ENCODE results near the gene CCDC88B. TPM values are rescaled to one million over a fixed set of nuclear protein-coding genes. Genes with fewer than 3 reads are reported as not detected.

CCDC88B gene
- total RNA-seq, 1 donor from 2014 or later: 0.79 TPM

DNA sequence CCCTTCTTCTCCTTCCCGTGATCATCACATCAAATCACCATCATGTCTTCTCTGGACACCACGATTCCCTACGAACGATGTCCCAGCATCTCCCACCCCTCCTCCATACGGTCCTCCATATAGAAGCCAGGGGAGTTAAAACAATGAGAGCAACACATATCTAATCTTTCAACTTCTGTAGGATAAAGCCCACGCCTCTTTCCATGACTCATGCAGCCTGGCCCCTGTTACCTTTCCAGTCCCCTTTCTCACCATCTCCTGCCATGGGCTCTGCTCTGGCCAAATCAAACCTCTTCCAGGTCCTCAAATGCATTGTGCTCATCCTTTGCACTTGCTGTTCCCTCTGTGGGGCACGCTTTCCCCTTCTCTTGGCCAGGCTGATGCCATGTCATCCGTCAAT lies 42.6 kb downstream of the CCDC88B start:
- DNase-seq (ENCODE audit: low read depth in 2 of 2): no peak

DNA sequence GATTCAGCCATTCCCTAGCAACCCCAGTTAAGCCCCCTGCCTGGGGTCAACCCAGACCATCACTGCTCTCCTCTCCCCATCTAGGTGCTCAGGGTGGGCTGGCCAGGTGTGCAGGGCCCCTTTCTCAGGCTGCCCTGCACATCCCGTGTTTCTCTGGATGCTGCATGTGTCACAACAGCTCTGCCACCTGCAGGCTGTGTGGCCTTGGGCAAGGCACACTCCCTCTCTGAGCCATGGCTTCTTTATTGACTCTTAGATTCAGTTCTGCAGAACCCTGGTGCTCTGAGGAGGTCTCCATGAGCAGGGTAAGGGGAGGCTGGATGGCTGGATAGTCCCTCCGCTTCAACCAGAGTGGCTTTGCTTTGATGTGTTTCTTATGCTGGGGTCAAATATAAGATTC lies 43.6 kb downstream of the CCDC88B start:
- no peak for DNase-seq (ENCODE audit: low read depth in 2 of 2)

DNA sequence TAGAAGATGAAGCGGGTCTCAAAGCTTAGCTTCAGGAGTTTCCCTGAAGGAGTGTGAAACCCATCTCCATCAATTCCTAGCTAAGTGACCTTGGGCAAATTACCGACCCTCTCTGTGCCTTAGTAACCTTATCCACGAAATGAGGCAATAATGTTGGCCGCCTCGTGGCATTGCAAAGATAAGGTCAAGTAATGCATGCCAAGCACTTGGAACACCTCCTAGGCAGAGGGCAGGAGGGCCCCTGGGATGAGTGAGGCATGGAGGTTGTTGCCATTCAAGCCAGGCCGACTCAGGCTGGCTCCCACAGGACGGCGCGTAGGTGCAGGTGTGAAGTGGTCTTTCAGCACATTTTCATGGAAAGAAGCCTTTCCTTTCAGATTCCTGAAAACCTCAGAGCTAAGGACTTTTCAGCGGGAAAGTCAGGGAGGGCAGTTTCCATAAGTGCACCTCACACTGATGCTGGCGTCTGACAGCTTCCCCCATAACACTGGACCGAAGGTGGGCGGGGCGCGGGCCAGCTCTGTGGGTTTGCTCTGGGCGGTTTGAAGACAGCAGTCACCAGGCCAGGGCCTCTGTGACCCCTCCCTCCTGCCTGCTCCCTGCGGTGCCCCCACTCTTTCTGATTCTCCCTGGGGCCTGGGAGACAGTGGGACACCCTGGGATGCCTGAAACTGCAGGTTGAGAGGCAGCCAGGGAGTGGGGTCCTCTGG lies 44.2 kb downstream of the CCDC88B start:
- DNase-seq (ENCODE audit: low read depth in 2 of 2): no peak

DNA sequence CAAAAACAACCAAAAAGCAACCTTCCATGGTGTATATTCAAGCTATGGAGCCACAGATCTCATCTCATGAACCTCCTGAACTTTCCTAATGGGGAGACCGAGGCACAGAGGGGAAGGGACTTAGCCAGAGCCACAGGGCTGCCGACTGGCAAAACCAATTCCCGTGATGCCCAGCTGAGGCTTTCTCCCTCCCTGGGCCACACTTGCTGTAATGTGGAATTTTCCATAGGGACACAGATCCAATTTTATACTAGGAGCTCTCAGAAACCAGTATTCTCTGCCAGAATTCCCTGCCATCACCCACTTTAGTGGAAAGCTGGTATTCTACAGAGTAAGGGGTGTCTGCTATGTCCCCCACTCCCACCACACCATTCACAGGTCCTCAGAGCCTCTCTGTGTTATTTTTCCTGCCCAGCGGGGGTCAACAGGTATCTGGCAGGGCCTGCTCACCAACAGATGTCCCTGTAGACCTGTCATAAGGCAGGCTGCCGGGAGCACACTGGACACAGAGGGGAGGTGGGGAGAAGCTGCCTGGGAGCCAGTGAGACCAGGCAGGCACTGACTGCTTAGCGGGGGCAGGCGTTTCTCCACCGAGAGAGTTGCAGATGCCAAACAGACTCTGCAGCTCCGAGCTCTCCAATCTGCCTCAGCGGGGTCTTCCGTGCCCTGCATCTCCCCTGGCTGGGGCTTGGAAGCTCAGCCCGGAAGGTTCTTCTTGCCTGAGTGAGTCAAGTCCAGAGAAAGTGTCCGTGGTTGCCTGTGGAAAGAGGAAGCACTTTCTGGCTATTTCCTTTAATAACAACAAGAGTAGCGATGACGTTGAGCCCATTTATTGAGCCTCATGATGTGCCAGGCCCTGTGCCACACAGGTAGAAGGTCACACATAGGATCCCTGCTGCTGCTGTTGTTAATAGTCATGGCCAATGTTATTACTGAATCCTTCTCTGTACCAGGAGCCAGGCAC lies 45.3 kb downstream of the CCDC88B start:
- peak in 1 of 2 donors; percentile 79 for DNase-seq (ENCODE audit: low read depth in 2 of 2)

DNA sequence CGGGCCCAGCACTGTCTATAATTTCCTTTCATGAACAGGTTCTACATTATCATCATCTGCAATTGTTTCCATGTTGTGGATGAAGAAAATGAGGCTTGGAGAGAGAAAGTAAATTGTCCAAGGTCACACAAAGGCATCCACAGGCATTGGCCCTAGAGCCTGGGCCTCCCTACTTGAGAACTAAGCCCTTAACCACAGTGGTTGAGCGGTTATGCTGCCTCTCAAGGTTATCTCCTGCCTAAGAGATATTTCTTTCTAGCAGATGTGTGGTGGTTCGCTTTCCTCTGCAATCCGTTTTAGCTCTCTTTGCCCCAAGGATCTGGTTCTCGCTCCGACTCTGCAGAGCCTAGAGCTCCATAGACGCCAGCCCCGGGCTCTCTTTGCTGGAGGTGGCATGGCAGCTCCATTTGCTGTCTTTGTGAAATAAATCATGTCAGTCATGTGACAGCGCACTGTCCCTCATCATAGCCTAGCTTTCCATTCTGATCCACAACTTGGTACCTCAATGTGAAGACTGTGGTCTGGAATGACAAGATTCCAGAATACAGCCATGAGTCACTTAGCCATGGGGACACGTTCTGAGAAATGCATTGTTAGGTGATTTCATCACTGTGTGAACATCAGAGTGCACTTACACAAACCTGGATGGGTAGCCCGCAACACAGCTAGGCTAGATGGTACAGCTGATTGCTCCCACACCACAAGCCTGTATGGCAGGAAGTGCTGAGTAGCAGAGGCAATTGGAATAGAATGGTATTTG lies 46.1 kb downstream of the CCDC88B start:
- DNase-seq (ENCODE audit: low read depth in 2 of 2): no peak

DNA sequence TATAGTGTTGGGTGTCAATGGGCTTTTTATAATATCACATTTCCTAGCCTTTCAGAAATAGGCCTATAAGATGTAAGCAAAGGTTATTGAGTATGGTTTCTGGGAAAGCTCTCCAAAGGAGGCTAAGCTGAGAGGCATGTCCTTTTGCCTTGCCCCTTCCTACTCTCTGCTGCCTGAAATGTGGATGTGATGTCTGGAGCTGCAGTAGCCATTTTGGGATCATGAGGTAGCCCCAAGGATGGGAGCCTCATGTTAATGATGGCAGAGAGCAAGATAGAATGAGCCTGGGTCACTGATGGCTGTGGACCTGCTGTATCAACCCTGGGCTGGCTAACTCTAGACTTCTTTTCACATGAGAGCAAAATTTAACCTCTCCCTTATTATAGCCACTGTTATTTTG lies 47.9 kb downstream of the CCDC88B start:
- DNase-seq (ENCODE audit: low read depth in 2 of 2): no peak

DNA sequence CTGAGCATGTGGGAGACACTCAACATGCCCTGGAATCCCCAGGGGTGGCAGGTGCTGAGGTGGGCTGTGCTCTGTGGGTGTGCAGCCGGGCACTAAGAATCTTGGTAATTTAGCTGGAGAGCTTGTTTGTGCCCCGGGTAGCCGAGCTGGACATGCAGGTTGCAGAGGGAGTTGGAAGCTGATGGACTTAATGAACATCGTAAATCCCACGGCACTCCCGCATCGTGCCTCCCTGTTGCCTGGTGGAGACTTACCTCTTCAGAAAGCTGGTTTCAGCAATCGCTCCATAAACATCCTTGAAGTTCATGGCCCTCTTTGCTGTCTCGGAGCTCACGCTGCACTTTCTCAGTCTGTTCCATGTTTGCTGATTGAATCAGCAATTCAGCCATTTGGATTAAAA lies 48.9 kb downstream of the CCDC88B start:
- DNase-seq (ENCODE audit: low read depth in 2 of 2): no peak

DNA sequence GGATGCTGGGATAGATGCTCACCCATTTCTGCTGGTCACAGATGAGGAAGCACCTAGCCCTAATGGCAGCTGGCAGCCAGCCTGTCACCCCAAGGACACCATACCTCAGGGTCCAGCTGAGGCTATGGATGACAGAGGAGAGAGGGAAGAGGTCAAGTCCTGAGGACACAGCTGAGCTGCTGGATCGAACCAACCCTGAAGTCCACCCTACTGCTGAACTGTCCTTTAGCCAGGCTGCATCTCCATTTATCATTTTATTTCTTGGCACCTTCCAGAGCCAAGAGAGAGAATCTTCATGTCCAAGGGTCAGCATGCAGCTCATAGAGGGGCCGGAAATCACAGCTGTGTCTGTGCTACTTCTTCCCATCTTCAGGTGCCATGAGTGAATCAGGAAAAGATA lies 49.8 kb downstream of the CCDC88B start:
- no peak for DNase-seq (ENCODE audit: low read depth in 2 of 2)

DNA sequence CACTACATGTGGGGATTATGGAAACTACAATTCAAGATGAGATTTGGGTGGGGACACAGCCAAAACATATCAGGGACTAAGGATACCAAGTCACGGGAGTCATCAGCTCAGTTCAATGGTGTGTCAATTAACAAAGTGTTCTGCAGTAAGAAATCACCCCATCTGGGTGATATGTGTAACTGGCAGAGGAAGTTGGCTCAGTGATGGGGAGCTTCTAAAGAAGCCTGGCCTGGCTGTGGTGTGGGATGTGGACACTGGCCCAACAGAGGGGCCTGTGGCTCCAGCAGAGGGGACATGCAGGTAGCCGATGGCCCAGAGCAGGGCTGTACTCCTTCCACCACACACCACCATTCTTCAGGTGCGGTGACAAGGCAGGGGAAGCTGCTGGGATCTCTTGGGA lies 50.6 kb downstream of the CCDC88B start:
- DNase-seq (ENCODE audit: low read depth in 2 of 2): no peak

DNA sequence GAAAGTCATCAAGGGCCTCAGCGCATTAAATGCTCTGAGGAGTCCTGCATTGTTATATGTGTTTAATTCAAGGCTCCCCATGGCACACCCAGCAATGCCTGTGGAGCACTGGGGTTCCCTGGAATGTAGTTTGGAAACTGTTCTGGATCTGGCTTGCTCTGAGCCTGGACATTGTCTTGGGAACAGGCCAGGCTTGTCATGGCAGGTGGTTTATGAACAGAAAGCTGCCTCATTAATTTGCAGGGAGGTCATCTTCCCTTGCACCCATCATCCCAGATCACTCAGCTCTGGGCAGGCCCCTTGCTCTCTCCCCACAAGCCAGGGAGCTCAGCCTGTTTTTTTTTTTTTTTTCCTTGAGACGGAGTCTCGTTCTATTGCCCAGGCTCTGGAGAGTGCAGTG lies 51.8 kb downstream of the CCDC88B start:
- no peak for DNase-seq (ENCODE audit: low read depth in 2 of 2)

DNA sequence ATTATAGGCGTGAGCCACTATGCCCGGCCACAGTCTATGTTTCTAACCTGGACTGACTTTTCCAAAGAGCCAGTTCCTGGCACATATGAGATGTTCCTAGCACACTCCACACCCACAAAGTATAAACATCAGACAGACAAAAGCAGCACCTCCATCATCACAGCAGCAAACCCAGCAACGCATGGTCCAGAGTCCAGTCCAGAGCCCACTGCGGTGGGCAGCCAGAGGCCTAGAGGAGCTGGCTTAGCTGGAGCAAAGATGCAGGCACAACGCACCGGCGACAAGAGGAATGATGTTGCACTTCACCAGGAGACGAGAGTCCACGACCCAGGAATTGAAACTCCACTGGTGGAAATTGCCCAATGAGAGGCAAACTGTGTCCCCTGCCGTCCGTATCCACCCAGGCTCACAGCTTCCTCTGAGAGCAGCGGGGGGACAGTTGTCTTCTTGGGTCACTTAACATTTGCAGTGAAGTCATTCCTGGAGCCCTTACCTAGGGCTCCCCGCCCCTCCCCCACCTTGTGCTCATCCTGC lies 55.6 kb downstream of the CCDC88B start:
- no peak for DNase-seq (ENCODE audit: low read depth in 2 of 2)

DNA sequence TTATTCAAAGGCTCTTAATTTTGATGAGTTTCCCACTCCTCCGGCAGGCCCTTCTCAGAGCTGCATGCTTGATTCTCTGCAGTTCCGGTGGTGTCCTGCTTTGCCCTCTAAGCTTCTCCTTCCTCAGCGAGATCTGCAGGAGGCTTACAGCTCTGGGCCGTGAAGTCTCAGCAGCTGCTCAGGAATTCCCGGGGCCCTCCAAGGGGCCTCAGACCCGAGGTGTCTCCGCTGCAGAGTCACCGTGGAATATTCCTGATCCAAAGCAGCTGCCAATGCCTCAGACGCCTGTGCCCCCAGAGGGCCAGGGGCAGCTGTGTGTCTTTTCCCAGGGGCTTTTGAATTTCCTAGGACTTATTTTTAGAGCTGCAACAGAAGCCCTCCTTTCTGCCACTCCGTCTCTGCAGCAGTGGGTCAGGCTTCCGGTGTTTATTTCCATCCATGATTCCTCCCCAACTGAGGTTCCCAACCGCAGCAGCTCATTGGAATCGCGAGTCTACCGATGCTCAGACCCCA lies 56.1 kb downstream of the CCDC88B start:
- no peak for DNase-seq (ENCODE audit: low read depth in 2 of 2)

DNA sequence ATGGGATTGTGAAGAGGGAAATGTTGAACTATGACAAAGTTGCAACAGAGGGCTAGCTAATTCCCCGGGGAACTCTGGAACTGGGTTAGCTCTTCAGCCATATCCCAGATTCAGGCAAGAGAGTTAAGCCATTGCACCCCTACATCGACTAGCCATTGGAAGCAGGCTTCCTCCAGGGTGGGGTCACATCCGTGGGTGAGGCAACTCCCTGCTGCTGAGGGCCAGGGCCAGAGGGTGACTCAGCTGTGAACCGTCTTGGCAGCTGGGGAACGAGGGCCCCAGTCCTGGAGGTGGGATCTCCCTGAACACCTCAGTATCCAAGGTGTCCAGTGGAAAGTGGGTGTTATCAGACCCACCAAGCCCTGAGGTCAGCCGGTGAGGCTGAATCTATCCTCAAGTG lies 60.1 kb downstream of the CCDC88B start:
- peak in 1 of 2 donors; percentile 14 for DNase-seq (ENCODE audit: low read depth in 2 of 2)

DNA sequence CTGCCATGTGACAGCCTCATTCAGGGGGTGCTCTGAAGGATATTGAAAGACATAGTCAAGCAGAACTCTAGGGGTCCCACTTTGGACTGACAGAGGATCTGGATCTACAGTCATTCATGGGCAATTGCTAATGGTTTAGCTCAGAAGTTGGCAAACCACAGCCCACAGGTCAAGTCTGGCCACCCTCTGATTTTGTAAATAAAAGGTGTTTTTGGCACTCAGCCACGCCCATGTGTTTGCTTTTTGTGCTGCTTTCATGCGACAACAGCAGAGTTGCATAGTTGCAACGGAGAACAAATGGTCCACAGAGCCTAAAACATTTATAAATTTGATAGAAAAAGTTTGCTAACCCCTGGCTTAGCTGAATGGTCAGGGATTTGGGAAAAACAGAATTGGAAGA lies 60.7 kb downstream of the CCDC88B start:
- no peak for DNase-seq (ENCODE audit: low read depth in 2 of 2)

DNA sequence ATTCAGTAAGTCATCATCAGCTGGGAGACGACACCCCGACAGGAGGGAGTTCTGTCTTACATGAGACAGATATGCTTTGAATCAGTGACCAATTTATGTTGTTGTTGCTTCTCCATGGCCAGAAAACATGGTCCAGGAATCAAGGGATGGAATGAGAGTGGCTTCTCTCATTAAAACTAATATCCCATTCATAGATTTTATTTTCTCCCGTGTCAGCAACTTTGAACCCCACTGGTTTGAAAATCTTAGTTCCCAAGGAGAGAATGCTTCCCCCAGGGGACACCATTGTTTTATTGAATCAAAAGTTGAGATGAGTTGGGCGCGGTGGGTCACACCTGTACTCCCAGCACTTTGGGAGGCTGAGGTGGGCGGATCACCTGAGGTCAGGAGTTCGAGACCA lies 61.8 kb downstream of the CCDC88B start:
- no peak for DNase-seq (ENCODE audit: low read depth in 2 of 2)

DNA sequence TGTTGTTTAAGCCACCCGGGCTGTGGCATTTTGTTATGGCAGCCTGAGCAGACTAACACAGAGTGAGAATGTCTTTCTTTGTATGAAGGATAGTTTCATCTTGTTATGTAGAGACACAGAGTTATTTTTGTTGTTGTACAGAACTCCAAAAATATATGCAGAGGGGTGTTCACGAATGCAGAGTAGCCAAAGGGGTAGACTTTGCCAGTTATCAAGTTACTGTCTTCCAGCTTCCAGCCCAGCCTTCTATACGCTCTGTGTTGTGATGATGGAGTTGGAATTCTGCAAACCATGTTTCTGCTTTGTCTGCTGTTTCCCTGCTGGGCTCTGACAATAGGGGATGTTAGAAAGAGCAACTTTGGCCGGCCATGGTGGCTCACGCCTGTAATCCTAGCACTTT lies 63.1 kb downstream of the CCDC88B start:
- DNase-seq (ENCODE audit: low read depth in 2 of 2): no peak

DNA sequence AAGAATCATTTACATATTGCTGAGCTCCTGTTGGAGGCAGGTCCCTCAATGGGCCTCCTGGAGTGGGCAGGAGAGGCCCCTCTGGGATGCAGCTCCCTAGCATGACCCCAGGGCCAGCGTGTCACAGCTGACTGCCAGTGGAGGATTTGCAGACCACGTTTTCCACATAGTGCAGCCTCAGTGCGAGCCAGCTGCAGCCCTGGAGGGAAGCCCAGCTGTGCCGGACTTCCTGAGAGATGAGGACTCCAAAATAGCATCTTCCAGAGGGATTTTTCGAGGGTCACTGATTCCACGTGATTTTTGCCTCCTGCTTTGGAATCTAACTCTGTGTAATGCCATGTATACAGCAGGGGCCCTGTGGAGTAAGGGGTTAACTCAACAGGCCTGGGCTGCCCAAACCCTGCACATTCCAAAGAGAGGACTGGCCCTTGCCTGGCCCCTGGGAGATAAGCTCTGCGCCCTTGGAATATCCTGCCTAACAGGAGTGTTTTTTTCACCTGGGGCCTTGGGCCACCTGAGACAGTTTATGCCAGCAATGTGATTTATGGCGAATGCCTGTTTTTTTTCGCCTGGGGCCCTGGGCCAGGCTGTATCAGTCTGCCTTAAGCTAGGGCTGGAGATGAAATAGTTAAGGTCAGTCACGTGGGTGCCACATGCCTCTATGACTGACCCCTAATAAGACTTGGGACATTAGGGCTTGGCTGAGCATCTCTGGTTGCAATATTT lies 66.4 kb downstream of the CCDC88B start:
- peak in 1 of 2 donors; percentile 15 for DNase-seq (ENCODE audit: low read depth in 2 of 2)

Data from lung microvascular endothelial cell (primary cell).